ENCODE data around the gene DUSP15. TPM values are rescaled to one million over a fixed set of nuclear protein-coding genes. Genes with fewer than 3 reads are reported as not detected.
"Not testable (repeated sequence)": the region's sequence is repeated elsewhere in the genome, so short reads cannot be mapped to it uniquely, and the experiment has no call there.

The DUSP15 gene
- total and polyA plus RNA-seq, 2 experiments from 2014 or later: 7.2 to 20.3 TPM

DNA sequence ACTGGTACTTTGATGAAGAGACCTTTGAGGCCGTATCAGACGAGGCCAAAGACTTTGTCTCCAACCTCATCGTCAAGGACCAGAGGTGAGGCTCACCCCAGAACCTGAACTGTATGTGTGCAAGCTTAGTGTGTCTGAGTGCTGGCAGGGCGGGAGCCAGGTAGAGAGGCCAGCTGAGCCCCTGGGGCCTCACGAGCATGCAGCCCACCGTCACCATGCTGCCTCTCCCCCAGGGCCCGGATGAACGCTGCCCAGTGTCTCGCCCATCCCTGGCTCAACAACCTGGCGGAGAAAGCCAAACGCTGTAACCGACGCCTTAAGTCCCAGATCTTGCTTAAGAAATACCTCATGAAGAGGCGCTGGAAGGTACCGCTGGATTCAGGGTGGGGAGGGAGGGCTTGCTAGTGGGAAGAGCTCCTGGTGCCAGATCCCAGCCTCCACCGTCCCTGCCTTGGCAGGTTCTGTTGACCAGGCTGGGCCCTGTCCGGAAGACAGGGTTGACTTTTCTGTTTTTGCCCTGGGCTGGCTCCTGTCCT lies 38.5 kb downstream of the DUSP15 start:
- Histone ChIP-seq H3K27me3 (no peaks in the 10 kb centered on the region), H3K27ac (no peak overlapping the region), H3K36me3 (no peaks in the 10 kb centered on the region), H3K4me3 (no peak overlapping the region), H3K9me3 (ENCODE audit: low read depth) (no peaks in the 10 kb centered on the region), H3K4me1 (ENCODE audit: low read depth) (no peaks in the 10 kb centered on the region)
- TF ChIP-seq, protein P1, sequence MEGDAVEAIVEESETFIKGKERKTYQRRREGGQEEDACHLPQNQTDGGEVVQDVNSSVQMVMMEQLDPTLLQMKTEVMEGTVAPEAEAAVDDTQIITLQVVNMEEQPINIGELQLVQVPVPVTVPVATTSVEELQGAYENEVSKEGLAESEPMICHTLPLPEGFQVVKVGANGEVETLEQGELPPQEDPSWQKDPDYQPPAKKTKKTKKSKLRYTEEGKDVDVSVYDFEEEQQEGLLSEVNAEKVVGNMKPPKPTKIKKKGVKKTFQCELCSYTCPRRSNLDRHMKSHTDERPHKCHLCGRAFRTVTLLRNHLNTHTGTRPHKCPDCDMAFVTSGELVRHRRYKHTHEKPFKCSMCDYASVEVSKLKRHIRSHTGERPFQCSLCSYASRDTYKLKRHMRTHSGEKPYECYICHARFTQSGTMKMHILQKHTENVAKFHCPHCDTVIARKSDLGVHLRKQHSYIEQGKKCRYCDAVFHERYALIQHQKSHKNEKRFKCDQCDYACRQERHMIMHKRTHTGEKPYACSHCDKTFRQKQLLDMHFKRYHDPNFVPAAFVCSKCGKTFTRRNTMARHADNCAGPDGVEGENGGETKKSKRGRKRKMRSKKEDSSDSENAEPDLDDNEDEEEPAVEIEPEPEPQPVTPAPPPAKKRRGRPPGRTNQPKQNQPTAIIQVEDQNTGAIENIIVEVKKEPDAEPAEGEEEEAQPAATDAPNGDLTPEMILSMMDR (IDR thresholded peaks at IDR 0.05; ENCODE audit: low read depth, low read length): no peak
- no peak for DNase-seq (ENCODE audit: low read depth in 1 of 2, low spot score in 1 of 2)

DNA sequence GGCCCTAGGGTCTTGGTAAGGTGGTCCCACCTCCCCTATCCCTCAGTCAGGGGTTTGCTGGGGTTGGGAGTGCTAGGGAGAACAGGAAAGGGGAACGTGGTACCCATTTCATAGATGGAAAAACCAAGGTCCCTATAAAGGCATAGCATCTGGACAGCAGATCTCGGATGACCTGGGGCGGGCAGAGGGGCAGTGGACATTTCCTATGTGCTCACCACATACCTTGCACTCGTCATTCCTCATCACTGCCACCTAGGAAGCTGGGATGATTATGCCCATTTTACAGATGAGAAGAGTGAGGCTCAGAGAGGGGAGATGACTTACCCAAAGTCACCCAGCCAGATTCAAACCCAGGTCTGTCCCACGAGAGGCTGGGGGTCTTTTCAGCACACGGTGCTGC lies 39.1 kb downstream of the DUSP15 start:
- no peaks in the 10 kb centered on the region for H3K36me3 ChIP-seq
- H3K27ac ChIP-seq: no peak overlapping the region
- no peaks in the 10 kb centered on the region for H3K9me3 ChIP-seq (ENCODE audit: low read depth)
- DNase-seq (ENCODE audit: low read depth in 1 of 2, low spot score in 1 of 2): no peak
- no peaks in the 10 kb centered on the region for H3K4me1 ChIP-seq (ENCODE audit: low read depth)
- TF ChIP-seq, protein P1 (IDR thresholded peaks at IDR 0.05; ENCODE audit: low read depth, low read length): no peak
- no peaks in the 10 kb centered on the region for H3K27me3 ChIP-seq
- no peak overlapping the region for H3K4me3 ChIP-seq

DNA sequence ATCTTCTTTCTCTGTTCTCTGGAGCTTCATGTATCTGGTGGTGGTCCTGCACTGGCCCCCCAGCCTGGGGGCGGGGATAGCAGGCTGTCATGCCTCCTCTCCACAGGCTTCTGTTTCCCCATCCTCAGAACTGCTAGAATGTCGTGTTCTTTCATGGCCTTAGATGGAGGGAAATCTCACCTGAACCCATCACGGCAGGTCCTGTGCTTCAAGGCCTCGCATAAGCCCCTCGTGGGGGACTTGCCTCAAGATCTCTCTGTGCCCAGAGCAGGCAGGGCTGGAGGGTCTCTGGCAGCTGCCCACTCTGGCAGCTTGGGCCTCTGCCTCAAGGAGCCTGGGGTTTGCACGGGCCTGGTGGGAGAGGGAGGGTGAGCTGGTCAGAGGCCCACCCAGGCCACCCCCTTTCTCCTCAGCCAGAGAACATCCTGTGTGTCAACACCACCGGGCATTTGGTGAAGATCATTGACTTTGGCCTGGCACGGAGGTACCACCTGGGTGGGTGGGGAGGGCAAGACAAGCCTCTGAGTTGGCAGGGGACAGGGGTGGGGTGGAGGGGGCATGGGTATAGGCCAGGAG lies 39.8 kb downstream of the DUSP15 start:
- Histone ChIP-seq H3K9me3 (ENCODE audit: low read depth) (no peaks in the 10 kb centered on the region), H3K36me3 (no peaks in the 10 kb centered on the region), H3K27ac (no peak overlapping the region), H3K27me3 (no peaks in the 10 kb centered on the region), H3K4me3 (no peak overlapping the region), H3K4me1 (ENCODE audit: low read depth) (no peaks in the 10 kb centered on the region)
- TF ChIP-seq, protein P1 (IDR thresholded peaks at IDR 0.05; ENCODE audit: low read depth, low read length): no peak
- no peak for DNase-seq (ENCODE audit: low read depth in 1 of 2, low spot score in 1 of 2)

DNA sequence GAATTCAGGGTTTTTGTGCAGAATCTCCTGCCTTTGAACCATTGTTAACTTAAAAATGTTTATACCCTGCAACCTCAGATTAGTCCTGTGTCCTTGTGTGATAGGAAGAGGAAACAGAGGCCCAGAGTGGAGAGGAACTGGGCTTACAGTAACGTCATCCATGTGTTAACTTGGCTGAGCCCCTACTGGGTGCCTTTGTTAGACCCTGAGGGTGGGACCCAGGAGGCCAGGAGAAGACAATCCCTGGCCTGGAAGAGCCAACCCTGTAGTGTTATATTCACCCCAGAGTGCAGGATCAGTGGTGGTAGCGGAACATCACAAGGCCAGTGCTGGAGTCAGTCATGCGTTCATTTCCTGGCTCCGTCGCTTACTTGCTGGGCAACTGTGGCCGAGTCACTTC lies 40.6 kb downstream of the DUSP15 start:
- Histone ChIP-seq H3K9me3 (ENCODE audit: low read depth) (no peaks in the 10 kb centered on the region), H3K27ac (no peak overlapping the region), H3K36me3 (no peaks in the 10 kb centered on the region), H3K4me1 (ENCODE audit: low read depth) (no peaks in the 10 kb centered on the region), H3K4me3 (no peak overlapping the region), H3K27me3 (no peaks in the 10 kb centered on the region)
- no peak for DNase-seq (ENCODE audit: low read depth in 1 of 2, low spot score in 1 of 2)
- TF ChIP-seq, protein P1 (IDR thresholded peaks at IDR 0.05; ENCODE audit: low read depth, low read length): no peak

DNA sequence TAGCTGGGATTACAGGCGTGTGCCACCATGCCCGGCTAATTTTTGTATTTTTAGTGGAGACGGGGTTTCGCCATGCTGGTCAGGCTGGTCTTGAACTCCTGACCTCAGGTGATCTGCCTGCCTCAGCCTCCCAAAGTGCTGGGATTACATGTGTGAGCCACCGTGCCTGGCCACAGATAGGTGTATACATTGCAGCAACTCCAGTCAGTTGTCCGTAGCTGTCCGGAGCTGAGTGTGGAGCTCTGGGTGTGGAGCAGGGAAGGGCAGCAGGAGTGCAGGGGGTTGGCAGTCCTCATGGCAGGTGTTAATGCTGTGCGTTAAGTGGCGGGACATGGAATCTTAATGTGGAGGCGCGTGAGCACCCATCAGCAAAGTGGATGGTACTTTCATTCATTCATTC lies 42.3 kb downstream of the DUSP15 start:
- DNase-seq (ENCODE audit: low read depth in 1 of 2, low spot score in 1 of 2); H3K9me3 ChIP-seq (ENCODE audit: low read depth); H3K4me3 ChIP-seq; H3K27ac ChIP-seq; H3K4me1 ChIP-seq (ENCODE audit: low read depth); H3K36me3 ChIP-seq; H3K27me3 ChIP-seq: not testable (repeated sequence)

DNA sequence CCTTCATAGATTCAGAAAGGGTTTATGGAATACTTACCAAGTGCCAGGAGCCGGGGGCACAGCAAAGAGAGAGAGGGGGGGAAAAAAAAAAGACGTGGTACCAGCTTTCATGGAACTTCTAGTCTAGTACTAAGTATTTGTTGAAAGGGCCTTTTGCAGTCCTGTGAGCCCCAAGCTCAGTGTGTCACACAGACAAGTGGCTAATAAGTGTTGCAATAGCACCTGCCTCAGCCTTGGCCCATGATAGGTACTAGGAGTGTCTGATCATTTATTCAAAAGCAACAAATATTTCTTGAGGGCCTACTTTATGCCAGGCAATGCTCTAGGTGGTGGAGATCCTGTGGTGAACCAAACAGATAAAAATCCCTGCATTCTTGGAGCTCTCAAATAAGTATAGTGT lies 43.3 kb downstream of the DUSP15 start:
- Histone ChIP-seq H3K36me3 (no peaks in the 10 kb centered on the region), H3K27ac (no peak overlapping the region), H3K4me3 (no peak overlapping the region)

More for the DNA sequence above, 43.3 kb downstream of the DUSP15 start:
- TF ChIP-seq, protein P1 (IDR thresholded peaks at IDR 0.05; ENCODE audit: low read depth, low read length): no peak
- no peaks in the 10 kb centered on the region for H3K9me3 ChIP-seq (ENCODE audit: low read depth)
- H3K4me1 ChIP-seq (ENCODE audit: low read depth): peaks cover 5% of the 10 kb centered on the region
- no peaks in the 10 kb centered on the region for H3K27me3 ChIP-seq
- no peak for DNase-seq (ENCODE audit: low read depth in 1 of 2, low spot score in 1 of 2)
